HEK293T (cell line): ENCODE measurements around the gene GRAPL.
"Not testable (repeated sequence)": the region's sequence is repeated elsewhere in the genome, so short reads cannot be mapped to it uniquely, and the experiment has no call there.

Experiments used
- ARNT ChIP-seq: fragments of 450-650 bp; IDR thresholded peaks from 2 replicates; pipeline ENCODE4 v1.6.1; 2017; ENCODE audit warnings: mild to moderate bottlenecking
- BHLHE40 ChIP-seq: fragments of 450-650 bp; IDR thresholded peaks from 2 replicates; pipeline ENCODE4 v1.6.1; 2016; ENCODE audit warnings: mild to moderate bottlenecking, moderate library complexity, borderline replicate concordance
- FOXA1 ChIP-seq: fragments of 450-650 bp; IDR thresholded peaks from 2 replicates; pipeline ENCODE4 v1.6.1; 2016; ENCODE audit warnings: mild to moderate bottlenecking
- PKNOX1 ChIP-seq: fragments of 450-650 bp; IDR thresholded peaks from 2 replicates; pipeline ENCODE4 v1.6.1; 2016
- ZNF384 ChIP-seq: fragments of 450-650 bp; IDR thresholded peaks from 2 replicates; pipeline ENCODE4 v1.6.1; 2016

- not testable (repeated sequence) for TF ChIP-seq FOXA1, ZNF384, BHLHE40, PKNOX1, ARNT
These were observed 2.1 kb upstream of the GRAPL start for GRCh38 chr17:19125289-19125688.
